ENCODE data around the gene MED12L. TPM values are rescaled to one million over a fixed set of nuclear protein-coding genes. Genes with fewer than 3 reads are reported as not detected.
A peak's percentile ranks its signal among the peaks of the same experiment; 100 is the strongest.

The MED12L gene
- total and polyA plus RNA-seq, 10 of the 15 experiments (the other 5 are each of a cell fraction or from before 2014, with no cell fraction given), result 0.01 to 0.06 (median 0.03) TPM; not detected in 2

GRCh38 chr3:151228666-151229040 is 143.2 kb downstream of the MED12L start:
- Histone ChIP-seq H3K9ac (ENCODE audit: control insufficient read depth, insufficient read depth, low read length) (no peak overlapping the region), H3K4me2 (ENCODE audit: control insufficient read depth, insufficient read depth) (no peak overlapping the region), H4K20me1 (ENCODE audit: control insufficient read depth, insufficient read depth) (no peaks in the 10 kb centered on the region), H3K27me3 (replicated peaks in 1 of 2; ENCODE audit: control insufficient read depth in 2 of 2, insufficient read depth in 2 of 2, low read length in 1 of 2) (no peaks in the 10 kb centered on the region), H2AFZ (ENCODE audit: control insufficient read depth, low read depth, low read length) (no peak overlapping the region), H3K27ac (ENCODE audit: control insufficient read depth, insufficient read depth) (no peak overlapping the region), H3K4me3 (no peak overlapping the region), H3K36me3 (ENCODE audit: control insufficient read depth in 2 of 2, insufficient read depth in 2 of 2, low read length in 1 of 2) (no peaks in the 10 kb centered on the region), H3K79me2 (ENCODE audit: control insufficient read depth, insufficient read depth, low read length) (no peaks in the 10 kb centered on the region), H3K9me3 (replicated peaks; ENCODE audit: control insufficient read depth, insufficient read depth, low read length) (no peaks in the 10 kb centered on the region), H3K4me1 (ENCODE audit: control insufficient read depth, insufficient read depth, low read length) (peaks cover 9% of the 10 kb centered on the region)
- ChIA-PET RAD21 (ENCODE audit: unreplicated experiment) (interaction anchor here (0.7 to 3.5 kb wide), 12 partner anchors 27 to 610 kb away, joined by 3 to 50 read pairs (median 4); partner anchors contain the start of gene P2RY14), CTCF (interaction anchor here (0.7 to 8.7 kb wide), 35 partner anchors 9 to 690 kb away, joined by 3 to 182 read pairs (median 7); partner anchors contain the start of genes GPR171, P2RY13 and P2RY14), SMC1A (ENCODE audit: uncharacterized antibody, unreplicated experiment) (interaction anchor here (0.7 to 7.6 kb wide), 16 partner anchors 11 to 609 kb away, joined by 3 to 98 read pairs (median 8); partner anchors contain the start of genes GPR171 and P2RY14), POLR2A (interaction anchor here (1.3 kb wide), 1 partner anchor 51 kb away, joined by 3 read pairs; no protein-coding TSS in a partner anchor)
- intact Hi-C loops (cut with micrococcal nuclease; ENCODE audit: unreplicated experiment) (loop anchor here (1.0 kb wide), 1 partner anchor 609 kb away; no protein-coding TSS in a partner anchor), in situ Hi-C loops (cut with MboI) (loop anchor here (5.0 kb wide), 2 partner anchors 49 to 61 kb away; partner anchors contain the start of gene P2RY14)
- DNase-seq (ENCODE audit: low read depth, low spot score) (no peak), FAIRE-seq (no peak), ATAC-seq (peak; percentile 36; the same call in 2 of the 3 replicates)
- WGBS (ENCODE audit: insufficient coverage, insufficient replicate concordance, low lambda C conversion rate, missing lambda C conversion rate), result 0% methylated on average over 1 of the region's 1 CpG
- BruUV-seq (replicated peaks), result no TSS peak
- TF ChIP-seq HCFC1 (IDR thresholded peaks at IDR 0.05; ENCODE audit: low read length) (no peak), NRF1 (conservative IDR thresholded peaks at IDR 0.05; ENCODE audit: low read depth, low read length) (no peak), PAX5 (IDR thresholded peaks at IDR 0.05; ENCODE audit: borderline replicate concordance, low read depth, low read length) (no peak), NFIC (IDR thresholded peaks at IDR 0.05; ENCODE audit: low read depth, low read length) (no peak), CBX3 (IDR thresholded peaks at IDR 0.05; ENCODE audit: borderline replicate concordance, low read depth) (no peak), CBX5 (IDR thresholded peaks at IDR 0.05; ENCODE audit: low read depth) (no peak), GABPA (IDR thresholded peaks at IDR 0.05; ENCODE audit: low read depth) (no peak), ZNF274 (IDR thresholded peaks at IDR 0.05; ENCODE audit: insufficient read depth, insufficient read length) (no peak), SMAD1 (IDR thresholded peaks at IDR 0.05; ENCODE audit: low read depth, partially characterized antibody) (no peak), KLF5 (IDR thresholded peaks at IDR 0.05; ENCODE audit: partially characterized antibody) (no peak)
- TF ChIP-seq, protein P1, sequence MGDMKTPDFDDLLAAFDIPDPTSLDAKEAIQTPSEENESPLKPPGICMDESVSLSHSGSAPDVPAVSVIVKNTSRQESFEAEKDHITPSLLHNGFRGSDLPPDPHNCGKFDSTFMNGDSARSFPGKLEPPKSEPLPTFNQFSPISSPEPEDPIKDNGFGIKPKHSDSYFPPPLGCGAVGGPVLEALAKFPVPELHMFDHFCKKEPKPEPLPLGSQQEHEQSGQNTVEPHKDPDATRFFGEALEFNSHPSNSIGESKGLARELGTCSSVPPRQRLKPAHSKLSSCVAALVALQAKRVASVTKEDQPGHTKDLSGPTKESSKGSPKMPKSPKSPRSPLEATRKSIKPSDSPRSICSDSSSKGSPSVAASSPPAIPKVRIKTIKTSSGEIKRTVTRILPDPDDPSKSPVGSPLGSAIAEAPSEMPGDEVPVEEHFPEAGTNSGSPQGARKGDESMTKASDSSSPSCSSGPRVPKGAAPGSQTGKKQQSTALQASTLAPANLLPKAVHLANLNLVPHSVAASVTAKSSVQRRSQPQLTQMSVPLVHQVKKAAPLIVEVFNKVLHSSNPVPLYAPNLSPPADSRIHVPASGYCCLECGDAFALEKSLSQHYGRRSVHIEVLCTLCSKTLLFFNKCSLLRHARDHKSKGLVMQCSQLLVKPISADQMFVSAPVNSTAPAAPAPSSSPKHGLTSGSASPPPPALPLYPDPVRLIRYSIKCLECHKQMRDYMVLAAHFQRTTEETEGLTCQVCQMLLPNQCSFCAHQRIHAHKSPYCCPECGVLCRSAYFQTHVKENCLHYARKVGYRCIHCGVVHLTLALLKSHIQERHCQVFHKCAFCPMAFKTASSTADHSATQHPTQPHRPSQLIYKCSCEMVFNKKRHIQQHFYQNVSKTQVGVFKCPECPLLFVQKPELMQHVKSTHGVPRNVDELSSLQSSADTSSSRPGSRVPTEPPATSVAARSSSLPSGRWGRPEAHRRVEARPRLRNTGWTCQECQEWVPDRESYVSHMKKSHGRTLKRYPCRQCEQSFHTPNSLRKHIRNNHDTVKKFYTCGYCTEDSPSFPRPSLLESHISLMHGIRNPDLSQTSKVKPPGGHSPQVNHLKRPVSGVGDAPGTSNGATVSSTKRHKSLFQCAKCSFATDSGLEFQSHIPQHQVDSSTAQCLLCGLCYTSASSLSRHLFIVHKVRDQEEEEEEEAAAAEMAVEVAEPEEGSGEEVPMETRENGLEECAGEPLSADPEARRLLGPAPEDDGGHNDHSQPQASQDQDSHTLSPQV (IDR thresholded peaks at IDR 0.05), result no peak
- TF ChIP-seq, protein P2, sequence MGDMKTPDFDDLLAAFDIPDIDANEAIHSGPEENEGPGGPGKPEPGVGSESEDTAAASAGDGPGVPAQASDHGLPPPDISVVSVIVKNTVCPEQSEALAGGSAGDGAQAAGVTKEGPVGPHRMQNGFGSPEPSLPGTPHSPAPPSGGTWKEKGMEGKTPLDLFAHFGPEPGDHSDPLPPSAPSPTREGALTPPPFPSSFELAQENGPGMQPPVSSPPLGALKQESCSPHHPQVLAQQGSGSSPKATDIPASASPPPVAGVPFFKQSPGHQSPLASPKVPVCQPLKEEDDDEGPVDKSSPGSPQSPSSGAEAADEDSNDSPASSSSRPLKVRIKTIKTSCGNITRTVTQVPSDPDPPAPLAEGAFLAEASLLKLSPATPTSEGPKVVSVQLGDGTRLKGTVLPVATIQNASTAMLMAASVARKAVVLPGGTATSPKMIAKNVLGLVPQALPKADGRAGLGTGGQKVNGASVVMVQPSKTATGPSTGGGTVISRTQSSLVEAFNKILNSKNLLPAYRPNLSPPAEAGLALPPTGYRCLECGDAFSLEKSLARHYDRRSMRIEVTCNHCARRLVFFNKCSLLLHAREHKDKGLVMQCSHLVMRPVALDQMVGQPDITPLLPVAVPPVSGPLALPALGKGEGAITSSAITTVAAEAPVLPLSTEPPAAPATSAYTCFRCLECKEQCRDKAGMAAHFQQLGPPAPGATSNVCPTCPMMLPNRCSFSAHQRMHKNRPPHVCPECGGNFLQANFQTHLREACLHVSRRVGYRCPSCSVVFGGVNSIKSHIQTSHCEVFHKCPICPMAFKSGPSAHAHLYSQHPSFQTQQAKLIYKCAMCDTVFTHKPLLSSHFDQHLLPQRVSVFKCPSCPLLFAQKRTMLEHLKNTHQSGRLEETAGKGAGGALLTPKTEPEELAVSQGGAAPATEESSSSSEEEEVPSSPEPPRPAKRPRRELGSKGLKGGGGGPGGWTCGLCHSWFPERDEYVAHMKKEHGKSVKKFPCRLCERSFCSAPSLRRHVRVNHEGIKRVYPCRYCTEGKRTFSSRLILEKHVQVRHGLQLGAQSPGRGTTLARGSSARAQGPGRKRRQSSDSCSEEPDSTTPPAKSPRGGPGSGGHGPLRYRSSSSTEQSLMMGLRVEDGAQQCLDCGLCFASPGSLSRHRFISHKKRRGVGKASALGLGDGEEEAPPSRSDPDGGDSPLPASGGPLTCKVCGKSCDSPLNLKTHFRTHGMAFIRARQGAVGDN (IDR thresholded peaks at IDR 0.05), result no peak
- TF ChIP-seq, protein P3, sequence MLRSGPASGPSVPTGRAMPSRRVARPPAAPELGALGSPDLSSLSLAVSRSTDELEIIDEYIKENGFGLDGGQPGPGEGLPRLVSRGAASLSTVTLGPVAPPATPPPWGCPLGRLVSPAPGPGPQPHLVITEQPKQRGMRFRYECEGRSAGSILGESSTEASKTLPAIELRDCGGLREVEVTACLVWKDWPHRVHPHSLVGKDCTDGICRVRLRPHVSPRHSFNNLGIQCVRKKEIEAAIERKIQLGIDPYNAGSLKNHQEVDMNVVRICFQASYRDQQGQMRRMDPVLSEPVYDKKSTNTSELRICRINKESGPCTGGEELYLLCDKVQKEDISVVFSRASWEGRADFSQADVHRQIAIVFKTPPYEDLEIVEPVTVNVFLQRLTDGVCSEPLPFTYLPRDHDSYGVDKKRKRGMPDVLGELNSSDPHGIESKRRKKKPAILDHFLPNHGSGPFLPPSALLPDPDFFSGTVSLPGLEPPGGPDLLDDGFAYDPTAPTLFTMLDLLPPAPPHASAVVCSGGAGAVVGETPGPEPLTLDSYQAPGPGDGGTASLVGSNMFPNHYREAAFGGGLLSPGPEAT (IDR thresholded peaks at IDR 0.05; ENCODE audit: low read depth), result no peak

Measured in GM12878 (cell line).